ENCODE data around the gene RDX.
A peak's percentile ranks its signal among the peaks of the same experiment; 100 is the strongest.

RDX gene

GRCh38 chr11:110172468-110173065 lies 123.8 kb downstream of the RDX start:
- DNase-seq (ENCODE audit: low spot score) = no peak

GRCh38 chr11:110169738-110170137 lies 126.7 kb downstream of the RDX start:
- no peak for DNase-seq (ENCODE audit: low spot score)

GRCh38 chr11:110168033-110168803 lies 128.2 kb downstream of the RDX start:
- no peak for DNase-seq (ENCODE audit: low spot score)

- no peak for DNase-seq (ENCODE audit: low spot score)
Observed at GRCh38 chr11:110165039-110165925, 131.1 kb downstream of the RDX start.

GRCh38 chr11:110162216-110162615 lies 134.2 kb downstream of the RDX start:
- DNase-seq (ENCODE audit: low spot score) = no peak

GRCh38 chr11:110161061-110161460 lies 135.4 kb downstream of the RDX start:
- no peak for DNase-seq (ENCODE audit: low spot score)

GRCh38 chr11:110160437-110160836 lies 136.0 kb downstream of the RDX start:
- DNase-seq (ENCODE audit: low spot score) = no peak

GRCh38 chr11:110160016-110160415 lies 136.4 kb downstream of the RDX start:
- no peak for DNase-seq (ENCODE audit: low spot score)

GRCh38 chr11:110159476-110159875 lies 136.9 kb downstream of the RDX start:
- DNase-seq (ENCODE audit: low spot score) = no peak

GRCh38 chr11:110158317-110159200 lies 137.9 kb downstream of the RDX start:
- no peak for DNase-seq (ENCODE audit: low spot score)

GRCh38 chr11:110156503-110156902 lies 139.9 kb downstream of the RDX start:
- no peak for DNase-seq (ENCODE audit: low spot score)

GRCh38 chr11:110153474-110153873 lies 142.9 kb downstream of the RDX start:
- no peak for DNase-seq (ENCODE audit: low spot score)

- no peak for DNase-seq (ENCODE audit: low spot score)
Observed at GRCh38 chr11:110152199-110152598, 144.2 kb downstream of the RDX start.

- peak; percentile 83 for DNase-seq (ENCODE audit: low spot score)
Observed at GRCh38 chr11:110148775-110149744, 147.4 kb downstream of the RDX start.

- peak; percentile 23 for DNase-seq (ENCODE audit: low spot score)
Observed at GRCh38 chr11:110147962-110148709, 148.3 kb downstream of the RDX start.

GRCh38 chr11:110141812-110142211 lies 154.6 kb downstream of the RDX start:
- no peak for DNase-seq (ENCODE audit: low spot score)

- no peak for DNase-seq (ENCODE audit: low spot score)
Observed at GRCh38 chr11:110134110-110134509, 162.3 kb downstream of the RDX start.

- DNase-seq (ENCODE audit: low spot score) = no peak
Observed at GRCh38 chr11:110133160-110133559, 163.3 kb downstream of the RDX start.

- no peak for DNase-seq (ENCODE audit: low spot score)
Observed at GRCh38 chr11:110131386-110132123, 164.9 kb downstream of the RDX start.
